Esophagus muscularis mucosa (tissue), 4 donors: Measurements from ENCODE around the gene METTL25B. TPM values are rescaled to one million over a fixed set of nuclear protein-coding genes. Genes with fewer than 3 reads are reported as not detected.

ENCODE experiments used
- DNase-seq: peaks from one replicate; pipeline ENCODE4 v3.0.0-alpha.2; 2017; ENCODE audit errors: extremely low spot score
- H3K27ac ChIP-seq, 4 donors: fragments of 200-600 bp; sonication (generic); replicated peaks in 1 of 4; 1 replicate in 3 of 4; 2 replicates in 1 of 4; pipeline ENCODE4 v1.5.1; 2016 to 2019; ENCODE audit warnings: mild to moderate bottlenecking in 1 of 4
- H3K27me3 ChIP-seq, 4 donors: fragments of 200-600 bp; sonication (generic); one replicate each; pipeline versions ENCODE4 v1.5.1 to v1.6.0; 2016 to 2019
- H3K36me3 ChIP-seq, 4 donors: fragments of 200-600 bp; sonication (generic); one replicate each; pipeline ENCODE4 v1.5.1; 2016 to 2019
- H3K4me1 ChIP-seq, 4 donors: fragments of 200-600 bp; sonication (generic); one replicate each; pipeline ENCODE4 v1.5.1; 2016 to 2019
- H3K4me3 ChIP-seq, 4 donors: fragments of 200-600 bp; sonication (generic); 1 replicate in 2 of 4; 2 replicates in 2 of 4; pipeline ENCODE4 v1.5.1; 2016 to 2019; ENCODE audit warnings: mild to moderate bottlenecking in 4 of 4, moderate library complexity in 1 of 4
- H3K9me3 ChIP-seq, 4 donors: fragments of 200-600 bp; sonication (generic); 1 replicate in 3 of 4; 2 replicates in 1 of 4; pipeline ENCODE4 v1.5.1; 2016 to 2019
- EP300 ChIP-seq: sonication (generic); formaldehyde crosslinking; IDR thresholded peaks from one replicate; pipeline ENCODE4 v1.6.1; 2017; ENCODE audit warnings: antibody characterized with exemption
- POLR2A ChIP-seq: fragments of 450-650 bp; IDR thresholded peaks from one replicate; pipeline ENCODE4 v1.6.1; 2017; ENCODE audit warnings: antibody characterized with exemption, moderate library complexity, mild to moderate bottlenecking, low read depth
- POLR2AphosphoS5 ChIP-seq, 2 donors: sonication (generic); formaldehyde crosslinking; IDR thresholded peaks; one replicate each; pipeline ENCODE4 v1.6.1; 2017; ENCODE audit warnings: antibody characterized with exemption in 2 of 2
- WGBS: methylation state at CpG from one replicate; pipeline ENCODE4 v1.1.5; 2018; 5-methylcytosine and 5-hydroxymethylcytosine counted together
- intact Hi-C: fragments of 100-400 bp; cut with DNase I; formaldehyde crosslinking; loops from one replicate; pipeline ENCODE4 v1.15.1; 2023
- total RNA-seq, 4 donors: library from RNA; depleted of rRNA; stranded (reverse); fragments of >200 nt; gene quantifications; one replicate each; pipeline versions ENCODE4 v1.1.0 to v1.2.1, GENCODE V29; 2016
- TF ChIP-seq, protein P1 (sequence below), 3 experiments: fragments of 200-600 bp in 2 of 3; fragments of 450-650 bp in 1 of 3; sonication (generic) in 2 of 3; IDR thresholded peaks; one replicate each; pipeline ENCODE4 v1.5.1; 2017 to 2019; ENCODE audit warnings: antibody characterized with exemption in 3 of 3, mild to moderate bottlenecking in 2 of 3, moderate library complexity in 1 of 3

METTL25B gene
- total RNA-seq, 4 donors from 2014 or later, result 16.2 to 32.3 (median 18.0) TPM

DNA sequence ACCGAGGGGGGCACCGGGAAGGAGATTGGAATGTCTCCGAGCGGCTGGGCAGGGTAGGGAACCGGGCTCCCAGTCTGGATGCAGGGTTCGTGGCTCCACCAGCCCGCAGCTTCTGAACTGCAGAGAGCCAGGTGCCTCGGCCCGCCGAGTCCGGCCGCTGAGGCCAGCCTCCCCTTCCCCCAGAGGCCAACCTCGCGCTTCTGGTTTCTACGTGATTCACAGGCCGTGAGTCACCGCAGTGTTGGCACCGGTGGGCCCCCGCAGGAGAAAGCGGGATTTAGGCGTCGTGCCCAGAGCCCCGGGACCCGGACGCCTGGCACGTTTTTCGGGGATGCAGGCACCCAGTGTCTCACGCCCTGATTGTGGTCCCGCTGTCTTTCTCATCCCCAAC is 23.3 kb upstream of the METTL25B start:
- Histone ChIP-seq H3K27me3 (peaks cover 0 to 34% (median 0%) of the 10 kb centered on the region in 4 donors), H3K27ac (peak overlapping the region; percentile 76 to 88 (median 88)), H3K9me3 (no peaks in the 10 kb centered on the region), H3K4me3 (peak overlapping the region; percentile 56 to 60 (median 57)), H3K36me3 (peaks cover 0 to 8% (median 0%) of the 10 kb centered on the region in 4 donors), H3K4me1 (peaks cover 35 to 67% (median 62%) of the 10 kb centered on the region in 4 donors)
- intact Hi-C loops, result no loop called here
- WGBS, result 3% methylated on average over 5 of the region's 29 CpGs
- TF ChIP-seq POLR2A (no peak), POLR2AphosphoS5 (IDR thresholded peaks at IDR 0.05) (peak; percentile 44 to 50)
- no peak for DNase-seq

DNA sequence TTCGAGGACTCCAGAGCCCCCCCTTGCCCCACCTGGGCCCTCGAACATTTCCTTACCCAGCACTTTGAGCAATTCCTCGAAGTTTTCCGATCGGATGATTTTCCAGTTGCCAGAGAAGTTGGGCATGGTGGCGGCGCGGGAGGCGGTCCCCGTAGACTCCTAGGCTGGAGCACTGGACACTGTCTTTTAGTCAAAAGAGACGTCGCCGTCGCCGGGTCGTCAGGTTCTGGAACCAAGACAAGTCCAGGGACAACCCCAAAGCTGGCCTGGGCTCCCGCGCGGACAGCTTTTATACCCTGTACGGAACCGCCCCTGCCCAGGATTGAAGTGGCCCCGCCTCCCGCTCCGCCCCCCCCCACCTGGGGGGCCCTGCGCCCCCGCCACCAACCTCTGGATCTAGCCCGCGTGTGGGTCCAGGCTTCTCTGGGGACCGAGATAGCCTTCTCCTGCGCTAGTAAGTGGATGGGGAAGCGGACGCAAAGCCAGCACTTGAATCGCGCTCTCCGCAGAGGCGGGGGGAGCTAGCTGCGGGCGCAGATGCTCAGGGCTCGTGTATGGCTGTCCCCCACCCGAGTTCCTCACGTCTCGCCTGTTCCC is 22.9 kb upstream of the METTL25B start, which contains the start of gene CRABP2:
Gene CRABP2 (minus strand): TSS at position 263 of the 597 bp plus-strand sequence. CDS start 137 bp downstream, at position 126.
- intact Hi-C loops, result no loop called here
- Histone ChIP-seq H3K36me3 (peaks cover 0 to 3% (median 0%) of the 10 kb centered on the region in 4 donors), H3K4me3 (peak within 1 kb of the TSS; percentile 56 to 60 (median 57)), H3K4me1 (peaks cover 39 to 72% (median 67%) of the 10 kb centered on the region in 4 donors), H3K27ac (peak within 1 kb of the TSS; percentile 76 to 88 (median 88)), H3K9me3 (no peaks in the 10 kb centered on the region), H3K27me3 (peaks cover 0 to 34% (median 0%) of the 10 kb centered on the region in 4 donors)
- TF ChIP-seq, protein P1, sequence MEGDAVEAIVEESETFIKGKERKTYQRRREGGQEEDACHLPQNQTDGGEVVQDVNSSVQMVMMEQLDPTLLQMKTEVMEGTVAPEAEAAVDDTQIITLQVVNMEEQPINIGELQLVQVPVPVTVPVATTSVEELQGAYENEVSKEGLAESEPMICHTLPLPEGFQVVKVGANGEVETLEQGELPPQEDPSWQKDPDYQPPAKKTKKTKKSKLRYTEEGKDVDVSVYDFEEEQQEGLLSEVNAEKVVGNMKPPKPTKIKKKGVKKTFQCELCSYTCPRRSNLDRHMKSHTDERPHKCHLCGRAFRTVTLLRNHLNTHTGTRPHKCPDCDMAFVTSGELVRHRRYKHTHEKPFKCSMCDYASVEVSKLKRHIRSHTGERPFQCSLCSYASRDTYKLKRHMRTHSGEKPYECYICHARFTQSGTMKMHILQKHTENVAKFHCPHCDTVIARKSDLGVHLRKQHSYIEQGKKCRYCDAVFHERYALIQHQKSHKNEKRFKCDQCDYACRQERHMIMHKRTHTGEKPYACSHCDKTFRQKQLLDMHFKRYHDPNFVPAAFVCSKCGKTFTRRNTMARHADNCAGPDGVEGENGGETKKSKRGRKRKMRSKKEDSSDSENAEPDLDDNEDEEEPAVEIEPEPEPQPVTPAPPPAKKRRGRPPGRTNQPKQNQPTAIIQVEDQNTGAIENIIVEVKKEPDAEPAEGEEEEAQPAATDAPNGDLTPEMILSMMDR (IDR thresholded peaks at IDR 0.05), result no peak
- TF ChIP-seq POLR2A, result no peak
- no peak for TF ChIP-seq EP300
- no peak for TF ChIP-seq POLR2AphosphoS5 (IDR thresholded peaks at IDR 0.05)
- DNase-seq, result no peak
- WGBS, result 10% methylated on average over 6 of the region's 42 CpGs

DNA sequence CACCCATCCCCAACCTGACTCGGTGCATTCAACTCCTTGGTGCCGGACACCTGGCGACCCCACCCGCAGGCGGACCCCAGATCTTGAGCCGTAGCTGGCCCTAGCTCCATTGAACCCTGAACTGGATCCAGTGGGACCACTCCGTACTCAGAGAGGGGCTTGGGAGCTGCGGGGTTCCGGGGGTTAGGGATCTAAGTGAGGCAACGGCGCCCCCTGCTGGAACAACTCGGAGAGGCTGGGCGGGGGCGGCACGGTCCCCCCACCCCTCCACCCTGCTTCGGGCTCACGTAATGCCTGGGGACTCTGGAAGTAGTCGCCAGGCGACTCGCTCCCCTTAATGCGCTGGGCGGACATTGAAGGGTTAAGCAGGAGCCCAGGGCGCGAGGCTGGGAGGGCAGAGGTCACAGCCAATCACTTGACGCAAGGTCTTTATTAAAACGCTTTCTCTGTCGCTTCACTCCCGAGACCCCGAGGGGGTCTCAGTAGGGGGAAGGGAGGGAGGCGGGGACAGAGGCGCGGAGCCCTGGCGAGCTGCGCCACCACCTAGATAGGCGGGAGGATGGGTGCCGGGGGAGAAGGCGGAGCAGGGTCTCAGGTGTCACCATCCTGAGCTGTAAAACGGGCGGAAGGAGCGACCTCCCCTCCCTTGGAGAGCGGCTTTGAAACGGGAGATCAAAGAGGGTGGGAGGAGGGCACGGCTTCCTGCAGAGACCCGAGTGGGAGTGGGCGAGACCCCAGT is 22.2 kb upstream of the METTL25B start:
- H3K27ac ChIP-seq, result peak overlapping the region; percentile 76 to 88 (median 88)
- intact Hi-C loops, result loop anchor here (2.0 kb wide), 1 partner anchor 15 kb away; no protein-coding TSS in a partner anchor
- H3K4me1 ChIP-seq, result peaks cover 39 to 78% (median 72%) of the 10 kb centered on the region in 4 donors
- TF ChIP-seq, protein P1 (IDR thresholded peaks at IDR 0.05), result peak; percentile 73 to 85 (median 74)
- TF ChIP-seq POLR2A (no peak), POLR2AphosphoS5 (IDR thresholded peaks at IDR 0.05) (peak; percentile 7 to 8)
- H3K9me3 ChIP-seq, result no peaks in the 10 kb centered on the region
- H3K4me3 ChIP-seq, result peak overlapping the region; percentile 56 to 60 (median 57)
- 16% methylated on average over 30 of the region's 45 CpGs for WGBS
- DNase-seq, result peak; percentile 94
- H3K36me3 ChIP-seq, result no peaks in the 10 kb centered on the region
- H3K27me3 ChIP-seq, result peaks cover 0 to 27% (median 0%) of the 10 kb centered on the region in 4 donors

DNA sequence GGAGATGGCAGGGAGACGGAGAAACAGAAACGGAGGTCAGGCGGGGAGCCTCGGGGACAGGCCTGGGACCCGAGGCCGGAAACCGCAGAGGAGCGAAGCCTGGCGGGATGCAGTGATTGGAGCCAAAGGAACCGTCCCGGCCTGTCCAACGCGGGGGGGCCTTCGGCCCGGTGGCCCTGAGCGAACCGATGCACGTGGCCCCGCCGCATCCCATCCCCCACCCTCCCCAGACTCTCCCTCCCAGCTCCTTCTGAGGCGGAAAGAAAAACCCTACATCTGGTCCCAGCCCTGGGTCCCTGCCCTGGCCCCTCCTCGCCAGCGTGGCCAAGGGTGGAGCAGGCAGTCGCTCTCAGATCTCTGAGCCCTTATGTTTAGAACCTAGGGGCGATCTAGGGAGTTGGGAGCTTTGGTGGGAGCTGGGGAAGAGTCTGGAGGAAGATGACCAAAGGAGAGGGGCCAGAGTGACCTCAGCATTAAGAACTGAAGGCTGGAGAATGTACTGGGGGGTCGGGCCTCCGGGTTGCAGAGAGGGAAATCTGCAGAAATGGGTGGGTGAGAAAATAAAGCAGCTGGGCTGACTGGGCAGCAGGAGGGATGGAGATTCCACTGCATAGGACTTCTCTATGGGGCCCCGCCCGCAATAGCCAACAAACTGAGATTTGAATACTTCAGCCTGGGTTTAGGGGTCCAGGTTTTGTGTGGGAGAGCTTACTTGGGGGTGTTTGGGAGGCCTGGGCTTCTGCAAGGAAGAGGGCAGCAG is 21.4 kb upstream of the METTL25B start:
- H3K9me3 ChIP-seq, result no peaks in the 10 kb centered on the region
- TF ChIP-seq POLR2A, result no peak
- peak in 1 of 2 donors; percentile 24 for TF ChIP-seq POLR2AphosphoS5 (IDR thresholded peaks at IDR 0.05)
- TF ChIP-seq EP300, result no peak
- TF ChIP-seq, protein P1 (IDR thresholded peaks at IDR 0.05), result no peak
- H3K4me3 ChIP-seq, result peak overlapping the region; percentile 56 to 60 (median 57)
- peak overlapping the region; percentile 76 to 88 (median 88) for H3K27ac ChIP-seq
- no peak for DNase-seq
- peaks cover 39 to 84% (median 76%) of the 10 kb centered on the region in 4 donors for H3K4me1 ChIP-seq
- H3K36me3 ChIP-seq, result no peaks in the 10 kb centered on the region
- intact Hi-C loops, result loop anchor here (2.0 kb wide), 1 partner anchor 16 kb away; no protein-coding TSS in a partner anchor
- WGBS, result 9% methylated on average over 27 of the region's 29 CpGs
- H3K27me3 ChIP-seq, result peaks cover 0 to 20% (median 0%) of the 10 kb centered on the region in 4 donors
